Ureter (tissue), 1 donor: ENCODE results near the gene SIVA1. TPM values are rescaled to one million over a fixed set of nuclear protein-coding genes. Genes with fewer than 3 reads are reported as not detected.

Source experiments
- DNase-seq: peaks from one replicate; pipeline ENCODE4 v3.0.0-alpha.2; 2020; ENCODE audit warnings: low spot score
- total RNA-seq: library from RNA; stranded (reverse); gene quantifications from one replicate; pipeline ENCODE4 v1.2.4, GENCODE V29; 2023
- donor health status: DM: yes; HTN: yes; CAD: no.

SIVA1 gene
- total RNA-seq, 1 donor from 2014 or later, result 56.5 TPM

GRCh38 chr14:104771374-104771773 is 18.4 kb downstream of the SIVA1 start:
- no peak for DNase-seq

- DNase-seq, result no peak
Measured at GRCh38 chr14:104771918-104772706, 19.2 kb downstream of the SIVA1 start.

- no peak for DNase-seq
Measured at GRCh38 chr14:104772707-104773504, 20.0 kb downstream of the SIVA1 start.

- DNase-seq, result no peak
Measured at GRCh38 chr14:104773505-104774452, 20.8 kb downstream of the SIVA1 start.

GRCh38 chr14:104774453-104775072 is 21.6 kb downstream of the SIVA1 start:
- peak; percentile 80 for DNase-seq

- DNase-seq, result no peak
Measured at GRCh38 chr14:104775073-104775489, 22.1 kb downstream of the SIVA1 start.

GRCh38 chr14:104776481-104776880 is 23.5 kb downstream of the SIVA1 start:
- no peak for DNase-seq

- no peak for DNase-seq
Measured at GRCh38 chr14:104776961-104777807, 24.2 kb downstream of the SIVA1 start.

GRCh38 chr14:104777808-104778249 is 24.9 kb downstream of the SIVA1 start:
- DNase-seq, result no peak

- DNase-seq, result no peak
Measured at GRCh38 chr14:104778694-104779331, 25.9 kb downstream of the SIVA1 start.

- no peak for DNase-seq
Measured at GRCh38 chr14:104779776-104780512, 27.0 kb downstream of the SIVA1 start.

- DNase-seq, result no peak
Measured at GRCh38 chr14:104780513-104781030, 27.6 kb downstream of the SIVA1 start.

- no peak for DNase-seq
Measured at GRCh38 chr14:104781271-104782077, 28.5 kb downstream of the SIVA1 start.

- DNase-seq, result no peak
Measured at GRCh38 chr14:104782086-104782807, 29.3 kb downstream of the SIVA1 start.

- no peak for DNase-seq
Measured at GRCh38 chr14:104782808-104783139, 29.8 kb downstream of the SIVA1 start.

GRCh38 chr14:104783484-104784217 is 30.7 kb downstream of the SIVA1 start:
- no peak for DNase-seq

GRCh38 chr14:104784218-104784568 is 31.2 kb downstream of the SIVA1 start:
- no peak for DNase-seq
